Bronchial epithelial cell (primary cell): ENCODE results near the gene TTC19. TPM values are rescaled to one million over a fixed set of nuclear protein-coding genes. Genes with fewer than 3 reads are reported as not detected.

Experiments
- DNase-seq: peaks from one replicate; pipeline ENCODE4 v3.0.0-alpha.2; 2010; ENCODE audit warnings: low read depth
- FAIRE-seq: peaks from 2 replicates; lab custom pipeline; 2011; peaks lifted over from hg19 to GRCh38; lab: Jason Lieb, UNC
- H3K27me3 ChIP-seq: 2 replicates; pipeline ENCODE4 v1.5.1; 2011; ENCODE audit warnings: low read length; ENCODE audit not compliant: control insufficient read depth, insufficient read depth
- H3K36me3 ChIP-seq: 2 replicates; pipeline ENCODE4 v1.5.1; 2011; ENCODE audit warnings: low read length; ENCODE audit not compliant: control insufficient read depth, insufficient read depth
- H3K4me3 ChIP-seq: 2 replicates; pipeline ENCODE4 v1.5.1; 2011; ENCODE audit warnings: mild to moderate bottlenecking, low read depth, low read length, control low read depth
- CTCF ChIP-seq: IDR thresholded peaks from 2 replicates; pipeline ENCODE4 v1.5.1; 2011; ENCODE audit warnings: mild to moderate bottlenecking, moderate library complexity, low read length, control low read depth, inconsistent platforms; ENCODE audit not compliant: insufficient read depth, severe bottlenecking
- total RNA-seq: library from RNA; depleted of rRNA; stranded (reverse); fragments of >200 nt; gene quantifications from 2 replicates; pipeline ENCODE4 v1.2.1, GENCODE V29; 2014

The TTC19 gene
- total RNA-seq, 1 donor from 2014 or later = 34.8 TPM

DNA sequence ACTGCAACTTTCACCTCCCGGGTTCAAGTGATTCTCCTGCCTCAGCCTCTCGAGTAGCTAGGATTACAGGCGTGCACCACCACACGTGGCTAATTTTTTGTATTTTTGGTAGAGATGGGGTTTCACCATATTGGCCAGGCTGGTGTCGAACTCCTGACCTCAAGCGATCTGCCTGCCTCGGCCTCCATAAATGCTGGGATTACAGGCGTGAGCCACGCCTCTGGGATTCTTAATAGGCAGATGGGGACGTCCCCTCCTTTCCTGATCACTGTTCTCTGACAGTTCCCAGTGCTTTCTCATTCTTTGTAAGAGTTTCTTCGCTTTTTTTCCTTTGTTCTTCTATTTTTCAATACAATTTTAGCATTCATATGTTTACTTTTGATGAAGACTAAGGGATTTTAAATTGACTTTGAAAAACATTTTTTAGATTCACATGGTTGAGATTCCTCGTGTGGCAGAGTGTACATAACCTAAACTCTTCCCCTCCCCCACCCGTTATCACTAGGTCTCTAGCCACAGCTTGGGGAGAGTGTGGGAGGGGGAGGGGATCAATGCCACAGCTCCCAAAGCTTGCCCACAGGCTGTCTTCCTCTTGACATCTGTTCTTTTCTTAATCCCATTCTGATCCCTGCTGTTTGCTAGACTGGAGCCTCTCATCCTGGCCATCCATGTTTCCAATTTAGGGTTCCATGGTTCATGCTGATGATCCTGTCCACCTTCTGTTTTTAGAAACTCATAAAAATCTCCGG, 43.7 kb upstream of the TTC19 start:
- no peak for TF ChIP-seq CTCF
- Histone ChIP-seq H3K4me3 (no peak overlapping the region), H3K36me3 (peaks cover 2% of the 10 kb centered on the region), H3K27me3 (no peaks in the 10 kb centered on the region)
- DNase-seq (no peak), FAIRE-seq (no peak)

- H3K4me3 ChIP-seq = no peak overlapping the region
- FAIRE-seq = no peak
- H3K36me3 ChIP-seq = no peaks in the 10 kb centered on the region
- H3K27me3 ChIP-seq = no peaks in the 10 kb centered on the region
- no peak for DNase-seq
- no peak for TF ChIP-seq CTCF
Observed at GRCh38 chr17:15957206-15957605, 42.4 kb upstream of the TTC19 start.

DNA sequence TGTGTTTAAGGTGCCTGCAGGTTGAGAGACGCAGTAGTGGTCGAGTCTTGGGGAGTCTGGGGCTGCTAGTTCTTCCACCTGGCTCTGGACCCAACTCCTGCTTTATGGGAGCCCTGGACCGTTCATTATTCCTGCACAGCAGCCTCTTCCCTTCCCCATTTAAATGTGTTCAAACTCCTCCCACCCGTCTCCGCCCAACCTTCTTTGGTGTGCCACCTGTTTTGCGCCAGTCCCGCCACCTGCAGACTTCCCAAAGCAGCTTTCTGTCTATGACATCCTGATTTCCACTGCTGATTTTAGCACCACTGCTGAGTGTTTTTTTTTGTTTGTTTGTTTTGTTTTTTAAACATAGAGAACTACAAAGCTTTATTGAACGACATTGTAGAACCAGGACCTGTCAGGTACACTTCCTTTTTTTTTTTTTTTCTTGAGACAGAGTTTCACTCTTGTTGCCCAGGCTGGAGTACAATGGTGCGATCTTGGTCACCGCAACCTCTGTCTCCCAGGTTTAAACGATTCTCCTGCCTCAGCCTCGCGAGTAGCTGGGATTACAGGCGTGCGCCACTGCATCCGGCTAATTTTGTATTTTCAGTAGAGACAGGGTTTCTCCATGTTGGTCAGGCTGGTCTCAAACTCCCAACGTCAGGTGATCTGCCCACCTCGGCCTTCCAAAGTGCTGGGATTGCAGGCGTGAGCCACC, 41.9 kb upstream of the TTC19 start:
- no peaks in the 10 kb centered on the region for H3K27me3 ChIP-seq
- no peaks in the 10 kb centered on the region for H3K36me3 ChIP-seq
- FAIRE-seq = no peak
- no peak for TF ChIP-seq CTCF
- H3K4me3 ChIP-seq = no peak overlapping the region
- no peak for DNase-seq

DNA sequence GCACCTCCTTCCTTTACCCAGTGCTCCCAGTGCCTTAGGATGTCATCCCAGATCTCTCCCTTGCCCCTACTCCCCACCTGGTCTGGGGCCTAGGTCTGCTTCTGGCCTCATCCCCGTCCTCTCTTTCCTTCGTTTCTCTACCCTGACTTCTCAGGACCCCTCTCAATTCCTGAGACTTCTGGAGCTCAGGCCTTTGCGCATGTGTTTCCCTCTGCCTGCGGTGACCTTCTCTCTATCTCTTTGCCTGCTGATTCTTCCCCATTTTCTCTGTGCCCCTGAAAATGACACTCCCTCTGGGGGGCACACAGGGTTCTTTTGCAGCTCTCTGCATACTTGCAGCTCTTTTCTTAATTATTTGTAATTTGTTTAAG, 41.2 kb upstream of the TTC19 start:
- DNase-seq (no peak), FAIRE-seq (no peak)
- no peaks in the 10 kb centered on the region for H3K27me3 ChIP-seq
- no peak overlapping the region for H3K4me3 ChIP-seq
- no peaks in the 10 kb centered on the region for H3K36me3 ChIP-seq
- TF ChIP-seq CTCF = no peak

DNA sequence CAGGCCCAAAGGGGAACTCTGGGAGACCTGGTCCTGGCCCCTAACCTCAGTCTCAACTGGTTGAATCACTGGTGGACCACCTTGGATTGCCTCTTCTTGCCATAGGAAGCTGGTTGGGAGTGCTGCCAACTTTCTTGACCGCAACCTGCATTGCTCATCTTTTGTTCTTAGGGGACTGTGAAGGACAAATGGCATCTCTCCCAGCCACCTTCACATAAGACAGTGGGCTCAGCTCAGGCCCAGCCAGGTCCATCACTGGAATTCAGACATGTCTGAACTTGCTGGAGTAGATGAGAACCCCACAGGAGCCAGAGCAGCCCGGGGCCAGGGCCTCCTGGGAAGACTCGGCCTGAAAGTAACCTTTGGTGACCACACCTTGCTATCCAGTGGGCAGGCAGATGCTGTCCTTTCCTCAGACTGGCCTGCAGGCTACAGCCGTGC, 35.9 kb upstream of the TTC19 start:
- peak; percentile 85 for DNase-seq
- Histone ChIP-seq H3K4me3 (no peak overlapping the region), H3K36me3 (peaks cover 4% of the 10 kb centered on the region), H3K27me3 (no peaks in the 10 kb centered on the region)
- no peak for TF ChIP-seq CTCF
- FAIRE-seq = peak; percentile 23
